Adipocyte (in vitro differentiated cells): ENCODE results near the gene VPREB3.

Source experiments
- DNase-seq: peaks from one replicate; pipeline ENCODE4 v3.0.0-alpha.2; 2015; ENCODE audit warnings: low read depth
- H3K27me3 ChIP-seq: replicated peaks from 2 replicates; pipeline ENCODE4 v1.7.0; 2013; ENCODE audit warnings: mild to moderate bottlenecking, low read length, moderate library complexity; ENCODE audit not compliant: control insufficient read depth, insufficient read depth
- H3K36me3 ChIP-seq: 2 replicates; pipeline ENCODE4 v1.7.0; 2013; ENCODE audit warnings: low read length, mild to moderate bottlenecking, moderate library complexity; ENCODE audit not compliant: control insufficient read depth, insufficient read depth, severe bottlenecking
- H3K4me1 ChIP-seq: 2 replicates; pipeline ENCODE4 v1.7.0; 2013; ENCODE audit warnings: mild to moderate bottlenecking, low read length, moderate library complexity; ENCODE audit not compliant: control insufficient read depth, insufficient read depth
- H3K4me3 ChIP-seq: 2 replicates; pipeline ENCODE4 v1.7.0; 2013; ENCODE audit warnings: mild to moderate bottlenecking, low read length, moderate library complexity
- H3K9ac ChIP-seq: 2 replicates; pipeline ENCODE4 v1.7.0; 2013; ENCODE audit warnings: mild to moderate bottlenecking, low read length, moderate library complexity
- H3K9me3 ChIP-seq: 2 replicates; pipeline ENCODE4 v1.7.0; 2013; ENCODE audit warnings: mild to moderate bottlenecking, low read length, moderate library complexity; ENCODE audit not compliant: control insufficient read depth

The VPREB3 gene

GRCh38 chr22:23754220-23754919 is at the start of gene VPREB3:
Gene VPREB3 (minus strand): TSS chr22:23754425. CDS start chr22:23754363, 62 bp downstream.
- peaks cover 11% of the 10 kb centered on the region for H3K4me1 ChIP-seq
- H3K9ac ChIP-seq: no peak within 1 kb of the TSS
- no peak for DNase-seq
- no peak within 1 kb of the TSS for H3K4me3 ChIP-seq
- H3K9me3 ChIP-seq: no peaks in the 10 kb centered on the region
- no peaks in the 10 kb centered on the region for H3K36me3 ChIP-seq
- H3K27me3 ChIP-seq: no peaks in the 10 kb centered on the region

- H3K9ac ChIP-seq: no peak overlapping the region
- no peak overlapping the region for H3K4me3 ChIP-seq
- no peak for DNase-seq
- peaks cover 81% of the 10 kb centered on the region for H3K36me3 ChIP-seq
- no peaks in the 10 kb centered on the region for H3K27me3 ChIP-seq
- H3K4me1 ChIP-seq: peaks cover 4% of the 10 kb centered on the region
- H3K9me3 ChIP-seq: no peaks in the 10 kb centered on the region
Measured at GRCh38 chr22:23803001-23803819, 49.0 kb upstream of the VPREB3 start.

GRCh38 chr22:23801886-23802377 is 47.7 kb upstream of the VPREB3 start:
- Histone ChIP-seq H3K4me3 (no peak overlapping the region), H3K27me3 (no peaks in the 10 kb centered on the region), H3K36me3 (peaks cover 82% of the 10 kb centered on the region), H3K9me3 (no peaks in the 10 kb centered on the region), H3K4me1 (peaks cover 4% of the 10 kb centered on the region), H3K9ac (no peak overlapping the region)
- no peak for DNase-seq

- DNase-seq: no peak
- H3K36me3 ChIP-seq: peaks cover 77% of the 10 kb centered on the region
- no peak overlapping the region for H3K9ac ChIP-seq
- no peak overlapping the region for H3K4me3 ChIP-seq
- H3K4me1 ChIP-seq: peaks cover 9% of the 10 kb centered on the region
- H3K27me3 ChIP-seq: no peaks in the 10 kb centered on the region
- no peaks in the 10 kb centered on the region for H3K9me3 ChIP-seq
Measured at GRCh38 chr22:23801238-23801821, 47.1 kb upstream of the VPREB3 start.

- DNase-seq: no peak
- H3K4me3 ChIP-seq: no peak overlapping the region
- no peaks in the 10 kb centered on the region for H3K9me3 ChIP-seq
- H3K36me3 ChIP-seq: peaks cover 74% of the 10 kb centered on the region
- no peak overlapping the region for H3K9ac ChIP-seq
- no peaks in the 10 kb centered on the region for H3K27me3 ChIP-seq
- peaks cover 12% of the 10 kb centered on the region for H3K4me1 ChIP-seq
Measured at GRCh38 chr22:23800297-23801237, 46.3 kb upstream of the VPREB3 start.

GRCh38 chr22:23796461-23796860 is 42.2 kb upstream of the VPREB3 start:
- Histone ChIP-seq H3K9ac (no peak overlapping the region), H3K9me3 (no peaks in the 10 kb centered on the region), H3K27me3 (no peaks in the 10 kb centered on the region), H3K4me3 (no peak overlapping the region), H3K4me1 (peaks cover 15% of the 10 kb centered on the region), H3K36me3 (peaks cover 61% of the 10 kb centered on the region)
- DNase-seq: no peak

- Histone ChIP-seq H3K9ac (no peak overlapping the region), H3K9me3 (no peaks in the 10 kb centered on the region), H3K4me3 (no peak overlapping the region), H3K36me3 (peaks cover 40% of the 10 kb centered on the region), H3K27me3 (no peaks in the 10 kb centered on the region), H3K4me1 (peaks cover 27% of the 10 kb centered on the region)
- DNase-seq: no peak
Measured at GRCh38 chr22:23793326-23793725, 39.1 kb upstream of the VPREB3 start.

- Histone ChIP-seq H3K9ac (peak overlapping the region; percentile 54), H3K4me1 (peaks cover 35% of the 10 kb centered on the region), H3K27me3 (no peaks in the 10 kb centered on the region), H3K36me3 (peaks cover 32% of the 10 kb centered on the region), H3K4me3 (peak overlapping the region; percentile 4), H3K9me3 (no peaks in the 10 kb centered on the region)
- DNase-seq: no peak
Measured at GRCh38 chr22:23791738-23792645, 37.8 kb upstream of the VPREB3 start.

- Histone ChIP-seq H3K4me3 (peak overlapping the region; percentile 4), H3K9me3 (no peaks in the 10 kb centered on the region), H3K27me3 (no peaks in the 10 kb centered on the region), H3K36me3 (peaks cover 30% of the 10 kb centered on the region), H3K4me1 (peaks cover 33% of the 10 kb centered on the region), H3K9ac (peak overlapping the region; percentile 54)
- peak; percentile 81 for DNase-seq
Measured at GRCh38 chr22:23790819-23791737, 36.9 kb upstream of the VPREB3 start.
